ENCODE measurements around the gene GFPT2.

GRCh38 chr5:180340856-180341255, 12.3 kb downstream of the GFPT2 start:
- TF ChIP-seq, protein P1, sequence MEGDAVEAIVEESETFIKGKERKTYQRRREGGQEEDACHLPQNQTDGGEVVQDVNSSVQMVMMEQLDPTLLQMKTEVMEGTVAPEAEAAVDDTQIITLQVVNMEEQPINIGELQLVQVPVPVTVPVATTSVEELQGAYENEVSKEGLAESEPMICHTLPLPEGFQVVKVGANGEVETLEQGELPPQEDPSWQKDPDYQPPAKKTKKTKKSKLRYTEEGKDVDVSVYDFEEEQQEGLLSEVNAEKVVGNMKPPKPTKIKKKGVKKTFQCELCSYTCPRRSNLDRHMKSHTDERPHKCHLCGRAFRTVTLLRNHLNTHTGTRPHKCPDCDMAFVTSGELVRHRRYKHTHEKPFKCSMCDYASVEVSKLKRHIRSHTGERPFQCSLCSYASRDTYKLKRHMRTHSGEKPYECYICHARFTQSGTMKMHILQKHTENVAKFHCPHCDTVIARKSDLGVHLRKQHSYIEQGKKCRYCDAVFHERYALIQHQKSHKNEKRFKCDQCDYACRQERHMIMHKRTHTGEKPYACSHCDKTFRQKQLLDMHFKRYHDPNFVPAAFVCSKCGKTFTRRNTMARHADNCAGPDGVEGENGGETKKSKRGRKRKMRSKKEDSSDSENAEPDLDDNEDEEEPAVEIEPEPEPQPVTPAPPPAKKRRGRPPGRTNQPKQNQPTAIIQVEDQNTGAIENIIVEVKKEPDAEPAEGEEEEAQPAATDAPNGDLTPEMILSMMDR (conservative IDR thresholded peaks at IDR 0.05; ENCODE audit: low read length): no peak
- no peak for TF ChIP-seq EZH2phosphoT487 (IDR thresholded peaks at IDR 0.05; ENCODE audit: borderline replicate concordance, low read depth, low read length)
